ENCODE data around the gene CASP7. TPM values are rescaled to one million over a fixed set of nuclear protein-coding genes. Genes with fewer than 3 reads are reported as not detected.

The CASP7 gene
- total RNA-seq, 1 experiment from 2014 or later, result 38.2 TPM

DNA sequence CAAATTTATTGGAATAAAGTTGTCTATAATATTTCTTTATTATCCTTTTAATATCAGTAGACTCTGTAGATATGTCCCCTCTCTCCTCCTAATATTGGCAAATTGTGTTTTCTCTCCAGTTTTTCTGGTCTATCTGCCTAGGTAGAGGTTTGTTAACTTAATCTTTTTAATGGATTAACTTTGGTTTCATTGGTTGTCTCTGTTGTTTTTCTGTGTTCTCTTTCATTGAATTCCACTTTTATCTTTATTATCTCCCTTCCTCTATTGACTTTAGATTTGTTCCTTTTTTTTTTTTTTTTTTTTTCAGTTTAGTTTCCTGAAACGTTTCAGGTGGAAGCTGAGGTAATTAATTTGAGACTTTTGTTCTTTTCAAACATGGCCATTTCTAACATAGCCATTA is 82.4 kb downstream of the CASP7 start:
- H3K27ac ChIP-seq (ENCODE audit: low read length), result no peak overlapping the region
- no peak overlapping the region for H3K4me3 ChIP-seq (ENCODE audit: low read depth in 2 of 2, low read length in 2 of 2)
- no peak for ATAC-seq
- in situ Hi-C loops (cut with HindIII; ENCODE audit: low pct_unique_long_range_greater_than_20kb, low sequenced_read_pairs) (no loop called here), intact Hi-C loops (cut with micrococcal nuclease; ENCODE audit: unreplicated experiment) (no loop called here)
- ChIA-PET POLR2A (no interaction called here), CTCF (interaction anchor here (0.6 kb wide), 1 partner anchor 30 kb away, joined by 11 read pairs; no protein-coding TSS in a partner anchor)
- 0 out of 2 replicates have a peak, but pooled peaks cover 2% of the 10 kb centered on the region for H3K36me3 ChIP-seq (ENCODE audit: control insufficient read depth, insufficient read depth, low read length)
- peaks cover 18% of the 10 kb centered on the region for H3K27me3 ChIP-seq (ENCODE audit: control insufficient read depth, insufficient read depth, low read length)
- BruUV-seq (replicated peaks), result no TSS peak
- H3K9me3 ChIP-seq (ENCODE audit: control insufficient read depth, insufficient read depth, low read depth, low read length), result peaks cover 11% of the 10 kb centered on the region; the same call in 1 of the 2 replicates
- no peaks in the 10 kb centered on the region for H3K4me1 ChIP-seq (ENCODE audit: control insufficient read depth, insufficient read depth, low read length)
- no peak for DNase-seq (ENCODE audit: low read depth, low spot score)
- TF ChIP-seq TCF7L2 (IDR thresholded peaks at IDR 0.05; ENCODE audit: low read depth, low read length) (no peak), POLR2AphosphoS5 (IDR thresholded peaks at IDR 0.05; ENCODE audit: low read depth, low read length) (no peak), SIN3A (IDR thresholded peaks at IDR 0.05; ENCODE audit: borderline replicate concordance, insufficient read depth, low read depth, low read length) (no peak)
- TF ChIP-seq, protein P1, sequence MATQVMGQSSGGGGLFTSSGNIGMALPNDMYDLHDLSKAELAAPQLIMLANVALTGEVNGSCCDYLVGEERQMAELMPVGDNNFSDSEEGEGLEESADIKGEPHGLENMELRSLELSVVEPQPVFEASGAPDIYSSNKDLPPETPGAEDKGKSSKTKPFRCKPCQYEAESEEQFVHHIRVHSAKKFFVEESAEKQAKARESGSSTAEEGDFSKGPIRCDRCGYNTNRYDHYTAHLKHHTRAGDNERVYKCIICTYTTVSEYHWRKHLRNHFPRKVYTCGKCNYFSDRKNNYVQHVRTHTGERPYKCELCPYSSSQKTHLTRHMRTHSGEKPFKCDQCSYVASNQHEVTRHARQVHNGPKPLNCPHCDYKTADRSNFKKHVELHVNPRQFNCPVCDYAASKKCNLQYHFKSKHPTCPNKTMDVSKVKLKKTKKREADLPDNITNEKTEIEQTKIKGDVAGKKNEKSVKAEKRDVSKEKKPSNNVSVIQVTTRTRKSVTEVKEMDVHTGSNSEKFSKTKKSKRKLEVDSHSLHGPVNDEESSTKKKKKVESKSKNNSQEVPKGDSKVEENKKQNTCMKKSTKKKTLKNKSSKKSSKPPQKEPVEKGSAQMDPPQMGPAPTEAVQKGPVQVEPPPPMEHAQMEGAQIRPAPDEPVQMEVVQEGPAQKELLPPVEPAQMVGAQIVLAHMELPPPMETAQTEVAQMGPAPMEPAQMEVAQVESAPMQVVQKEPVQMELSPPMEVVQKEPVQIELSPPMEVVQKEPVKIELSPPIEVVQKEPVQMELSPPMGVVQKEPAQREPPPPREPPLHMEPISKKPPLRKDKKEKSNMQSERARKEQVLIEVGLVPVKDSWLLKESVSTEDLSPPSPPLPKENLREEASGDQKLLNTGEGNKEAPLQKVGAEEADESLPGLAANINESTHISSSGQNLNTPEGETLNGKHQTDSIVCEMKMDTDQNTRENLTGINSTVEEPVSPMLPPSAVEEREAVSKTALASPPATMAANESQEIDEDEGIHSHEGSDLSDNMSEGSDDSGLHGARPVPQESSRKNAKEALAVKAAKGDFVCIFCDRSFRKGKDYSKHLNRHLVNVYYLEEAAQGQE (IDR thresholded peaks at IDR 0.05; ENCODE audit: insufficient read depth in 1 of 2, low read depth in 2 of 2, low read length in 1 of 2), result no peak
- TF ChIP-seq, protein P2, sequence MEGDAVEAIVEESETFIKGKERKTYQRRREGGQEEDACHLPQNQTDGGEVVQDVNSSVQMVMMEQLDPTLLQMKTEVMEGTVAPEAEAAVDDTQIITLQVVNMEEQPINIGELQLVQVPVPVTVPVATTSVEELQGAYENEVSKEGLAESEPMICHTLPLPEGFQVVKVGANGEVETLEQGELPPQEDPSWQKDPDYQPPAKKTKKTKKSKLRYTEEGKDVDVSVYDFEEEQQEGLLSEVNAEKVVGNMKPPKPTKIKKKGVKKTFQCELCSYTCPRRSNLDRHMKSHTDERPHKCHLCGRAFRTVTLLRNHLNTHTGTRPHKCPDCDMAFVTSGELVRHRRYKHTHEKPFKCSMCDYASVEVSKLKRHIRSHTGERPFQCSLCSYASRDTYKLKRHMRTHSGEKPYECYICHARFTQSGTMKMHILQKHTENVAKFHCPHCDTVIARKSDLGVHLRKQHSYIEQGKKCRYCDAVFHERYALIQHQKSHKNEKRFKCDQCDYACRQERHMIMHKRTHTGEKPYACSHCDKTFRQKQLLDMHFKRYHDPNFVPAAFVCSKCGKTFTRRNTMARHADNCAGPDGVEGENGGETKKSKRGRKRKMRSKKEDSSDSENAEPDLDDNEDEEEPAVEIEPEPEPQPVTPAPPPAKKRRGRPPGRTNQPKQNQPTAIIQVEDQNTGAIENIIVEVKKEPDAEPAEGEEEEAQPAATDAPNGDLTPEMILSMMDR (IDR thresholded peaks at IDR 0.05), result no peak

DNA sequence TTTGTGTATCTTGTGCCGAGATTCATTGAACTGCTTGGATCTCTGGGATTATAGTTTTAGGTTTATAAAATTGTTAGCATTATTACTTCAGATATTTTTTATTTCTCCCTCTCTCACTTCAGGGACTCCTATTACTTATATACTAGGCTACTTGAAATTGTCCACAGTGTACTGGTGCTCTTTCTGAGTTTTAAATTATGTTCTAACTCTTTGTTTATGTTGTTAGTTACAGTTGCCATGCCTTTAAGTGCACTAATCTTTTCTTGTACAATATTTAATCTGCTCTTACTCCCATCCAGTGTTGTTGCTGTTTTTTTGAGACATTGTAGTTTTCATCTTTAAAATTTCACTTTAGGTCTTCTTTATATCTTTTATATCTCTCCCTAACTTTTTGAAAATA is 84.9 kb downstream of the CASP7 start:
- H3K4me1 ChIP-seq (ENCODE audit: control insufficient read depth, insufficient read depth, low read length), result no peaks in the 10 kb centered on the region
- no peak overlapping the region for H3K4me3 ChIP-seq (ENCODE audit: low read depth in 2 of 2, low read length in 2 of 2)
- TF ChIP-seq TCF7L2 (IDR thresholded peaks at IDR 0.05; ENCODE audit: low read depth, low read length), result no peak
- no peak for TF ChIP-seq SIN3A (IDR thresholded peaks at IDR 0.05; ENCODE audit: borderline replicate concordance, insufficient read depth, low read depth, low read length)
- TF ChIP-seq POLR2AphosphoS5 (IDR thresholded peaks at IDR 0.05; ENCODE audit: low read depth, low read length), result no peak
- TF ChIP-seq, protein P2 (IDR thresholded peaks at IDR 0.05), result no peak
- TF ChIP-seq, protein P1 (IDR thresholded peaks at IDR 0.05; ENCODE audit: insufficient read depth in 1 of 2, low read depth in 2 of 2, low read length in 1 of 2), result no peak
- no peak for DNase-seq (ENCODE audit: low read depth, low spot score)
- CTCF ChIA-PET, result no interaction called here
- peaks cover 11% of the 10 kb centered on the region; the same call in 1 of the 2 replicates for H3K9me3 ChIP-seq (ENCODE audit: control insufficient read depth, insufficient read depth, low read depth, low read length)
- intact Hi-C loops (cut with micrococcal nuclease; ENCODE audit: unreplicated experiment) (no loop called here), in situ Hi-C loops (cut with HindIII; ENCODE audit: low pct_unique_long_range_greater_than_20kb, low sequenced_read_pairs) (no loop called here)
- no TSS peak for BruUV-seq (replicated peaks)
- H3K27me3 ChIP-seq (ENCODE audit: control insufficient read depth, insufficient read depth, low read length), result peaks cover 38% of the 10 kb centered on the region
- H3K36me3 ChIP-seq (ENCODE audit: control insufficient read depth, insufficient read depth, low read length), result peaks cover 2% of the 10 kb centered on the region; the same call in 1 of the 2 replicates
- no peak for ATAC-seq
- H3K27ac ChIP-seq (ENCODE audit: low read length), result no peak overlapping the region
- POLR2A ChIA-PET, result no interaction called here

Data from Panc1 (cell line).